Stomach (tissue), 4 donors: ENCODE data around the gene ABHD17B.

Experiments used
- CTCF ChIP-seq, 7 experiments: fragments of 450-650 bp in 4 of 7; fragments of 200-600 bp in 3 of 7; sonication (generic) in 3 of 7; IDR thresholded peaks; one replicate each; pipeline ENCODE4 v1.5.1; 2016 to 2019; ENCODE audit warnings: antibody characterized with exemption in 7 of 7, control low read depth in 2 of 7, mild to moderate bottlenecking in 1 of 7
- POLR2A ChIP-seq, 4 donors: fragments of 450-650 bp; IDR thresholded peaks; one replicate each; pipeline ENCODE4 v1.6.1; 2016; ENCODE audit warnings: antibody characterized with exemption in 4 of 4, control low read depth in 2 of 4, mild to moderate bottlenecking in 1 of 4, moderate library complexity in 1 of 4
- POLR2AphosphoS5 ChIP-seq, 3 donors: sonication (generic); formaldehyde crosslinking; IDR thresholded peaks; one replicate each; pipeline ENCODE4 v1.6.1; 2016; ENCODE audit warnings: antibody characterized with exemption in 3 of 3

GRCh38 chr9:71890042-71890679 is 20.8 kb downstream of the ABHD17B start:
- no peak for TF ChIP-seq CTCF (IDR thresholded peaks at IDR 0.05)
- no peak for TF ChIP-seq POLR2AphosphoS5 (IDR thresholded peaks at IDR 0.05)
- no peak for TF ChIP-seq POLR2A (IDR thresholded peaks at IDR 0.05)
